ENCODE data around the gene HLA-DPB1.

The HLA-DPB1 gene

GRCh38 chr6:33075568-33076405 is at the start of gene HLA-DPB1:
Gene HLA-DPB1 (plus strand): TSS chr6:33075990. CDS start chr6:33076042, 52 bp downstream.
- Histone ChIP-seq H3K4me1 (ENCODE audit: insufficient read depth, low read length) (no peaks in the 10 kb centered on the region), H3K36me3 (ENCODE audit: insufficient read depth, low read length) (no peaks in the 10 kb centered on the region), H3K9ac (ENCODE audit: low read depth, low read length) (no peak within 1 kb of the TSS), H3K9me3 (ENCODE audit: control insufficient read depth, insufficient read depth, low read length) (no peaks in the 10 kb centered on the region)

DNA sequence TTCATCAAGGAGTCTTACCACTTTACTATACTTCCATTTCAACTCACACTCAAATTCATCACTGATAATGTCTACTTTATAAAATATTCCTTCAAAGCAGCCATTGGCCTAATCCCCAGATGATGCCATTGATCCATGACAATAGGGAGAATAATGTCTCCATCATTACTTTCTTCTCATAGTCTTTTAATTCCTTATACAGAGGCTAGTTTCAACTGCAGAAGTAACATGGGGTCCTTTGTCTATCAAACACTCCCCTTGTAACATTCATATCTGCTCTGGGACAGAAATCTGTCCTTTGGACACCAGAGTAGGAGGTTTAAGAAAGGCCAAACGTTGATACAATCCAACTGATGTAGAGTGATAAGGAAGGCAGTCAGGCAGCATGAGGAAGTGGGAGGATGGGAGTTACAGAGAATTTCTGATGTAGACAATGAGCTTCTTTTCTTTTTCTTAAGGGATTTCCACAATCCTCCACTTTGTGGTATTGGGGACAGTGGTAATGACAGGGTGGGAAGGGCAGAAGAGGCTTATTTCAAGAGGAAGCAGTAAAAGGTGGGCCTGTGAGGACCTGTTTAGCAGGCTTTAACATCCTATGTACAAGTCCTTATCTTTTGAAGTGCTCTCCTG is 47.5 kb upstream of the HLA-DPB1 start:
- Histone ChIP-seq H3K4me1 (ENCODE audit: insufficient read depth, low read length) (no peaks in the 10 kb centered on the region), H3K9me3 (ENCODE audit: control insufficient read depth, insufficient read depth, low read length) (no peaks in the 10 kb centered on the region), H3K9ac (ENCODE audit: low read depth, low read length) (no peak overlapping the region), H3K36me3 (ENCODE audit: insufficient read depth, low read length) (no peaks in the 10 kb centered on the region)

- H3K4me1 ChIP-seq (ENCODE audit: insufficient read depth, low read length) = no peaks in the 10 kb centered on the region
- H3K36me3 ChIP-seq (ENCODE audit: insufficient read depth, low read length) = no peaks in the 10 kb centered on the region
- no peak overlapping the region for H3K9ac ChIP-seq (ENCODE audit: low read depth, low read length)
- H3K9me3 ChIP-seq (ENCODE audit: control insufficient read depth, insufficient read depth, low read length) = no peaks in the 10 kb centered on the region
Observed at GRCh38 chr6:33029328-33030184, 46.2 kb upstream of the HLA-DPB1 start.

- Histone ChIP-seq H3K9me3 (ENCODE audit: control insufficient read depth, insufficient read depth, low read length) (no peaks in the 10 kb centered on the region), H3K36me3 (ENCODE audit: insufficient read depth, low read length) (no peaks in the 10 kb centered on the region), H3K4me1 (ENCODE audit: insufficient read depth, low read length) (no peaks in the 10 kb centered on the region), H3K9ac (ENCODE audit: low read depth, low read length) (no peak overlapping the region)
Observed at GRCh38 chr6:33030245-33030644, 45.5 kb upstream of the HLA-DPB1 start.

DNA sequence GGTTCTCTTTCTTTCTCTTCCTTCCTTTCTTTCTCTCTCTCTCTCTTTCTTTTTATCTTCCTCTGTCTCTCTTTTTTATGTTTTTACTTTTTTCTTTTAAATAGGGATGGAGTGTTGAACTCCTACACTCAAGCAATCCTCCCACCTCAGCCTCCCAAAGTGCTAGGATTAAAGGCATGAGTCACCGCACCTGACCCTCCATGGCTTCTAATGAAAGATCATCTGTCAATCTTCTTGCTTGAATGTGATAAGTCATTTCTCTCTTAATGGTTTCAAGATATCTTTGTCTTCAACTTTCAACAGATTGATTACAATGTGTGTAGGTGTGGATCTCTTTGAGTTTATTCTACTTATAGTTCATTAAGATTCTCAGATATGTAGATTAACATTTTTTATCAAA is 41.2 kb upstream of the HLA-DPB1 start:
- H3K36me3 ChIP-seq (ENCODE audit: insufficient read depth, low read length) = no peaks in the 10 kb centered on the region
- H3K9ac ChIP-seq (ENCODE audit: low read depth, low read length) = no peak overlapping the region
- no peaks in the 10 kb centered on the region for H3K4me1 ChIP-seq (ENCODE audit: insufficient read depth, low read length)
- no peaks in the 10 kb centered on the region for H3K9me3 ChIP-seq (ENCODE audit: control insufficient read depth, insufficient read depth, low read length)

DNA sequence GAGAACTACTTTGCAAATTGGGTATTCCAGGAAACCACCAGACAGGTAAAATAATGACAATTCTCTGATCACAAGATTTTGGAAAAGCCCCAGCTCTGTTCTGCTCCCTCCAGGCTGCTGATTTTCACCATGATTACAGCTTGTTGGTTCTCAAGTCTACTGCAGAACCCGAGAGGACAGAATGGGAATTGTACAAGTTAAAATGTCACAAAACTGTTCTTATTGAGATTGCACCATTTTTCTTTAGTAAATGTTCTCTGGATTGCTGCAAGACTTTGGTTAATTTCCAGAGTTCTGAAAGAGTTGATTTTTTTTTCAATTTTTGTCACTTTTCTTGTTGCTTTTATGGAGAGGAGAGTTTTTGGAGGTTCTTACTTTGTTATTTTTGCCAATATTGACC is 39.3 kb upstream of the HLA-DPB1 start:
- no peak overlapping the region for H3K9ac ChIP-seq (ENCODE audit: low read depth, low read length)
- no peaks in the 10 kb centered on the region for H3K36me3 ChIP-seq (ENCODE audit: insufficient read depth, low read length)
- no peaks in the 10 kb centered on the region for H3K9me3 ChIP-seq (ENCODE audit: control insufficient read depth, insufficient read depth, low read length)
- H3K4me1 ChIP-seq (ENCODE audit: insufficient read depth, low read length) = no peaks in the 10 kb centered on the region

GRCh38 chr6:33040157-33040556 is 35.6 kb upstream of the HLA-DPB1 start:
- Histone ChIP-seq H3K4me1 (ENCODE audit: insufficient read depth, low read length) (no peaks in the 10 kb centered on the region), H3K9me3 (ENCODE audit: control insufficient read depth, insufficient read depth, low read length) (no peaks in the 10 kb centered on the region), H3K9ac (ENCODE audit: low read depth, low read length) (no peak overlapping the region), H3K36me3 (ENCODE audit: insufficient read depth, low read length) (no peaks in the 10 kb centered on the region)

GRCh38 chr6:33049323-33050013 is 26.3 kb upstream of the HLA-DPB1 start:
- H3K36me3 ChIP-seq (ENCODE audit: insufficient read depth, low read length) = no peaks in the 10 kb centered on the region
- H3K9ac ChIP-seq (ENCODE audit: low read depth, low read length) = no peak overlapping the region
- H3K9me3 ChIP-seq (ENCODE audit: control insufficient read depth, insufficient read depth, low read length) = no peaks in the 10 kb centered on the region; the same call in 1 of the 2 replicates
- peaks cover 8% of the 10 kb centered on the region; the same call in 1 of the 2 replicates for H3K4me1 ChIP-seq (ENCODE audit: insufficient read depth, low read length)

DNA sequence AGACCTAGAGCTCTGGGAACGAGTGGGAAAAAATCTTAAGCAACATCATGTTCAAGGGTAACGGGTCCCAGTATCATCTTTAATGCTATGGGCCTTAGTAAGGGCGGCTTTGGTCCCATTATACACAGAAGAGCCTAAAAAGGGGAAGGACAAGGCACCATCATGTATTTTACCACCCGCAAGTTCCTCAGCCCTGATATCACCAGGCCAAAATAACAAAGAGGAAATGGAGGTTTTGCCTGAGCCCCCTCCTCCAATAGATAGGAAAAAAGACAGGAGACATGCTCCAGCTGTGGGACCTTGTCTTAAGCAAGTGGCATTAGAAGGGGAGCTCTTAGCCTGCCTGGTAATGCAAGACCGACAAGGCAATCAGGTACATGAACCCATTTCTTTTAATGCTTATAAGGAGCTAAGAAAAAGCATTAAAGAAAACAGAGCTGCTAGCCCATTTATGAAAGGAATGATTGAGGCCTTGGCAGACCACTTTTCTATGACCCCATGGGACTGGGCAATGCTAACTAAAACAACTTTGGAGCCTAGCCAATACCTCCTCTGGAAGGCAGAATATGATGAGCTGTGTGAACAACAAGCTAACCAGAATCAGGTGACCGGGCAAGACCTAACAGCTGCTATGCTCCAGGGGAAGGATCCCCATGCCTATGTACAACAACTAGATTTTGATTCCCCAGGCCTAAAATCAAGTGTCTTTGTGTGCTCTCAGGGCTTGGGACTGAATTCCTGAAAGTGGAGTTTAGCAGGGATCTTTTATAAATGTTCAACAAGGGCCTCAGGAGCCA is 25.6 kb upstream of the HLA-DPB1 start:
- Histone ChIP-seq H3K9me3 (ENCODE audit: control insufficient read depth, insufficient read depth, low read length) (no peaks in the 10 kb centered on the region; the same call in 1 of the 2 replicates), H3K36me3 (ENCODE audit: insufficient read depth, low read length) (no peaks in the 10 kb centered on the region), H3K4me1 (ENCODE audit: insufficient read depth, low read length) (peaks cover 8% of the 10 kb centered on the region; the same call in 1 of the 2 replicates), H3K9ac (ENCODE audit: low read depth, low read length) (no peak overlapping the region)

DNA sequence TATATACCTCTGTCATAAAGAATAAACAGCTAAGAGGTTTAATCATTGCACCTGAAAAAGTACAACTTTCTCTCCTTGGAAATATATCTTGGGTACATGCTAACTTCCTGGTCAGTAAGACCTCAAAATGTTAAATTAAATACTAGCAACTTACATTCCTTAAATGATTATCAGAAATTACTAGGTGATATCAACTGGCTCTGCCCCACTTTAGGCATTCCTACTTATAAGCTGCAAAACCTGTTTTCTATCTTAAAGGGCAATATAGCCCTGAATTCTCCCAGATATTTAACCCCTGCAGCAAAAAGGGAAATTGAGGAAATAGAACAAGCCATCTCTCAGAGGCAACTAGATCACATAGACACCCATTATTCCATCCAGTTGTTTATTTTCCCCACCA is 23.2 kb upstream of the HLA-DPB1 start:
- Histone ChIP-seq H3K4me1 (ENCODE audit: insufficient read depth, low read length) (peaks cover 8% of the 10 kb centered on the region; the same call in 1 of the 2 replicates), H3K9me3 (ENCODE audit: control insufficient read depth, insufficient read depth, low read length) (no peaks in the 10 kb centered on the region; the same call in 1 of the 2 replicates), H3K36me3 (ENCODE audit: insufficient read depth, low read length) (no peaks in the 10 kb centered on the region), H3K9ac (ENCODE audit: low read depth, low read length) (no peak overlapping the region)

DNA sequence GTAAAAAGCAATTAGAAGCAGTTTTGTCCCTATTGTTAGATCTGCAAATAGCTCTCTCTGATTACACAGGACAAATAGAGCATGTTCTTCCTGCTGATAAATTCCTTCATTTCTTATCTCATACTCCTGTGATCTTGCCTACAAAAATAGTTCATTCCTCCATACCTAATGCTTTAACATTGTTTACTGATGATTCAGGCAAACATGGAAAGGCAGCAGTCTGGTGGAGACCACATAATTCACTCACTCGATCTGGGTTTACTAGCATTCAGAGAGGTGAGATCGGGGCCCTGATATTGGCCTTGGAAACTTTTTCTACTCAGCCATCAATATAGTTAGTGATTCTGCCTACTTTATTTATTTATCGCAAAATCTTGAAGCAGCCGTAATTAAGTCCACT is 22.6 kb upstream of the HLA-DPB1 start:
- H3K4me1 ChIP-seq (ENCODE audit: insufficient read depth, low read length) = peaks cover 8% of the 10 kb centered on the region; the same call in 1 of the 2 replicates
- no peak overlapping the region for H3K9ac ChIP-seq (ENCODE audit: low read depth, low read length)
- no peaks in the 10 kb centered on the region for H3K36me3 ChIP-seq (ENCODE audit: insufficient read depth, low read length)
- no peaks in the 10 kb centered on the region; the same call in 1 of the 2 replicates for H3K9me3 ChIP-seq (ENCODE audit: control insufficient read depth, insufficient read depth, low read length)

DNA sequence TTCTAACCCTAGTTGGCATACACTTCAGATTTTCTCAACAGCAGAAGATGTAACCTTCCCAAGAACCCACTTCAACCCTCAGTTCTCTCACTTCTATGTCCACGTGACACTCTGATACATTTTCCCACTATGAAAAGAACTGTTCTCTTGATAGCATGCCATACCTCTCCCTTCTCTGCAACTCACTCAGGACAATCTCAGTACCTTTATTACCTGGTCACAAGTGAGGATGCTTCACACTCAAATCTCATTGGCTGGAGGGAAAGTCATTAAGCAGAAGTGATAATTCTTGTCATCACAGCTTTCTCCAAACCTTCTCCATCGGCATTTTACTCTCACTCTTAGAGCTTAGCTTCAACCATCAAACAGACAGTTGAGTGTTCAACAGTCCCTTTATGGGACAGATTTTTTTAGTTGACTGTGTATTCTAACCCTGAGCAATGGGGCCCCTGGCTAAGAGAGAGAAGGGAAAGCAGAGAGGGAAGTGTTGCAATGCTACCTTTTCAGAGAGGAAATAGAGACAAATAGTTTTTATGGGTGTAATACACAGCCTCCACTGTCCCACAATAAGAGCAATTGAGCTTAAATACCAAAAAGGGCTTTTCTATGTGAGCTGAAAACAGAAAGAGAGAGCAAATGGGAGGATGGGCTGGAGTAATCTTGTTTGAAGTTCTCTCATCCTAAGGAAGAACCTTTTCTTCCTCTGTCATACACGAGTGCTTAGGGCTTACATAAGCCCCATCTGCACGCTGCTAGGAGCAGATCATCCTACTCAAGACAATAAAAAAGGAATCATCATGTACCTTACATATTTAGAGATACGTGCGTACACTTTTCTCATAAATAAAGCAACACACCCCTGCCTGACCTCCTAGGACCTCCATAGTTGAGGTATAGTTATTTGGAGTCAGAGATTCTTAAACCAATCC is 18.3 kb upstream of the HLA-DPB1 start:
- Histone ChIP-seq H3K9me3 (ENCODE audit: control insufficient read depth, insufficient read depth, low read length) (no peaks in the 10 kb centered on the region; the same call in 1 of the 2 replicates), H3K4me1 (ENCODE audit: insufficient read depth, low read length) (no peaks in the 10 kb centered on the region; the same call in 1 of the 2 replicates), H3K36me3 (ENCODE audit: insufficient read depth, low read length) (no peaks in the 10 kb centered on the region), H3K9ac (ENCODE audit: low read depth, low read length) (no peak overlapping the region)
